HEK293T (cell line): ENCODE data around the gene PRKD2.

Source experiments
- CTCF ChIA-PET: fragments of 350-600 bp; formaldehyde crosslinking; extraction: SDS; loops from one replicate; lab custom pipeline; 2021; ENCODE audit warnings: antibody characterized with exemption, inconsistent platforms; lab: Yijun Ruan, JAX
- POLR2A ChIA-PET: fragments of 350-600 bp; formaldehyde crosslinking; extraction: SDS; loops from one replicate; lab custom pipeline; 2020; ENCODE audit warnings: antibody characterized with exemption, inconsistent platforms; lab: Yijun Ruan, JAX
- DNase-seq: peaks from one replicate; pipeline ENCODE4 v3.0.0; 2012; ENCODE audit warnings: mixed read lengths; ENCODE audit errors: extremely low spot score
- ARNT ChIP-seq: fragments of 450-650 bp; IDR thresholded peaks from 2 replicates; pipeline ENCODE4 v1.6.1; 2017; ENCODE audit warnings: mild to moderate bottlenecking
- BHLHE40 ChIP-seq: fragments of 450-650 bp; IDR thresholded peaks from 2 replicates; pipeline ENCODE4 v1.6.1; 2016; ENCODE audit warnings: mild to moderate bottlenecking, moderate library complexity, borderline replicate concordance
- CTBP1 ChIP-seq: fragments of 450-650 bp; IDR thresholded peaks from 2 replicates; pipeline ENCODE4 v1.6.1; 2016; ENCODE audit warnings: borderline replicate concordance
- ELF4 ChIP-seq: fragments of 450-650 bp; IDR thresholded peaks from 2 replicates; pipeline ENCODE4 v1.6.1; 2017; ENCODE audit warnings: antibody characterized with exemption
- FOXA1 ChIP-seq: fragments of 450-650 bp; IDR thresholded peaks from 2 replicates; pipeline ENCODE4 v1.6.1; 2016; ENCODE audit warnings: mild to moderate bottlenecking
- FOXK2 ChIP-seq: fragments of 450-650 bp; IDR thresholded peaks from 2 replicates; pipeline ENCODE4 v1.6.1; 2016; ENCODE audit warnings: mild to moderate bottlenecking
- FOXM1 ChIP-seq: fragments of 450-650 bp; IDR thresholded peaks from 2 replicates; pipeline ENCODE4 v1.6.1; 2017; ENCODE audit warnings: mild to moderate bottlenecking, borderline replicate concordance
- HDGF ChIP-seq: fragments of 450-650 bp; IDR thresholded peaks from 2 replicates; pipeline ENCODE4 v1.6.1; 2017; ENCODE audit warnings: antibody characterized with exemption, borderline replicate concordance
- L3MBTL2 ChIP-seq: fragments of 450-650 bp; conservative IDR thresholded peaks from 2 replicates; pipeline ENCODE4 v1.6.1; 2016; ENCODE audit warnings: mild to moderate bottlenecking
- LEF1 ChIP-seq: fragments of 450-650 bp; IDR thresholded peaks from 2 replicates; pipeline ENCODE4 v1.6.1; 2017; ENCODE audit warnings: mild to moderate bottlenecking, borderline replicate concordance
- NFRKB ChIP-seq: fragments of 450-650 bp; IDR thresholded peaks from 2 replicates; pipeline ENCODE4 v1.6.1; 2016; ENCODE audit warnings: mild to moderate bottlenecking, moderate library complexity
- SP1 ChIP-seq: fragments of 450-650 bp; IDR thresholded peaks from 2 replicates; pipeline ENCODE4 v1.6.1; 2017
- SUZ12 ChIP-seq: fragments of 450-650 bp; IDR thresholded peaks from 2 replicates; pipeline ENCODE4 v1.6.1; 2016; ENCODE audit warnings: mild to moderate bottlenecking
- TARDBP ChIP-seq: fragments of 450-650 bp; IDR thresholded peaks from 2 replicates; pipeline ENCODE4 v1.6.1; 2016
- ZNF384 ChIP-seq: fragments of 450-650 bp; IDR thresholded peaks from 2 replicates; pipeline ENCODE4 v1.6.1; 2016
- TF ChIP-seq, protein P1 (sequence below): fragments of 450-650 bp; IDR thresholded peaks from 2 replicates; pipeline ENCODE4 v1.6.1; 2016

The PRKD2 gene

DNA sequence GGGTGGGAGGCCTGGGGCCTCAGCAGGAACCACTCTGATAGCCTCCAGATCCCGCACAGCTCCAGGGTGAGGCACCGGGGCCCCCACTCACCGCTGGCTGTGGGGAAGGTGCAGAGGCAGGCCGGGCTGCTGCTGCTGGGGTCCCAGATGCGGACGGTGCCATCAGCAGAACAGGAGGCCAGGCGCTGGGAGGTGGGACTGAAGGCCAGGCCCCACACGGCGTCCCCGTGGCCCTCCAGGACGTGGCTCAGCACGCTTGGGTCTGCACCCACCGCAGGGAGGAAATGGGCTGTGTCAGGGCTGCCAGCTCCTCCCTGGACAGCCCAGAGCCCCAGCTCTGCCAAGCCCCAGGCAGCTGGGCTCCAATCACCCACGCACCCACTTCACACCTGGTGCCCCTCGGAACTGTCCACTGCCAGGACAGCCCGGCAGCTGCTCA is 6.1 kb upstream of the PRKD2 start:
- ChIA-PET POLR2A (interaction anchor here (0.7 kb wide), 1 partner anchor 9 kb away, joined by 3 read pairs; no protein-coding TSS in a partner anchor), CTCF (no interaction called here)
- no peak for DNase-seq
- no peak for TF ChIP-seq CTBP1
- TF ChIP-seq ZNF384 = no peak
- TF ChIP-seq SP1 = no peak
- TF ChIP-seq LEF1 = no peak
- no peak for TF ChIP-seq NFRKB
- no peak for TF ChIP-seq FOXA1
- TF ChIP-seq, protein P1, sequence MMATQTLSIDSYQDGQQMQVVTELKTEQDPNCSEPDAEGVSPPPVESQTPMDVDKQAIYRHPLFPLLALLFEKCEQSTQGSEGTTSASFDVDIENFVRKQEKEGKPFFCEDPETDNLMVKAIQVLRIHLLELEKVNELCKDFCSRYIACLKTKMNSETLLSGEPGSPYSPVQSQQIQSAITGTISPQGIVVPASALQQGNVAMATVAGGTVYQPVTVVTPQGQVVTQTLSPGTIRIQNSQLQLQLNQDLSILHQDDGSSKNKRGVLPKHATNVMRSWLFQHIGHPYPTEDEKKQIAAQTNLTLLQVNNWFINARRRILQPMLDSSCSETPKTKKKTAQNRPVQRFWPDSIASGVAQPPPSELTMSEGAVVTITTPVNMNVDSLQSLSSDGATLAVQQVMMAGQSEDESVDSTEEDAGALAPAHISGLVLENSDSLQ = no peak
- no peak for TF ChIP-seq ARNT
- no peak for TF ChIP-seq FOXK2
- TF ChIP-seq BHLHE40 = no peak

DNA sequence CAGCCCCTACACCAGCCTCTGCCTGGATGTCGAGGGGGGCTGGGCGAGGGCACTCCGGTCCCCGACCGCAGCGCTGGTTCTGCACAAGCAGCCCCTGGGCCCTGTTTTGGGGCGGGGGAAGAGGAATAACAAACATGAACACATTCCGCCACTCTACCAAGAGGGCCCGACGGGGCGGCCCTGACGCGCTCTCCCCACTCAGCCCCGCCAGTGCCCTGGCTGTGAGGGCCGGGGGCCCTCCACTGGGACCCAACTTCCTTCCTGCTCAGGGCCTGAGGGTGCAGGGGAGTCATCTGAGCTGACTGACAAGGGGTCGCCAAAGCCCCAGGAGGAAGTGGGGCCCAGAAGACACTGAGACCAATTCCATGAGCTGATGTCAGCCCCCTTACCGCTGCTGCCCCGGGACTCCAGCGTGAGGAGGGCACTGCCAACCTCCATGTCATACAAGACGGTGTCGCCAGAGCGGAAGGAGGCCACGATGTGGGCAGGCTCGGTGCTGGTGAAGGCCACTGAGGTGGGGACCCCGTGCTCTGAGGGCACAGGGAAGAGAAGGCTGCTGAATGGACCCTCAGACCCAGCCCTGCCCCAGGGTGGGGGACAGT is 5.6 kb upstream of the PRKD2 start:
- DNase-seq = no peak
- ChIA-PET POLR2A (interaction anchor here (0.7 kb wide), 1 partner anchor 8 kb away, joined by 3 read pairs; no protein-coding TSS in a partner anchor), CTCF (no interaction called here)
- TF ChIP-seq BHLHE40 (no peak), CTBP1 (no peak), SP1 (no peak), ZNF384 (no peak)

DNA sequence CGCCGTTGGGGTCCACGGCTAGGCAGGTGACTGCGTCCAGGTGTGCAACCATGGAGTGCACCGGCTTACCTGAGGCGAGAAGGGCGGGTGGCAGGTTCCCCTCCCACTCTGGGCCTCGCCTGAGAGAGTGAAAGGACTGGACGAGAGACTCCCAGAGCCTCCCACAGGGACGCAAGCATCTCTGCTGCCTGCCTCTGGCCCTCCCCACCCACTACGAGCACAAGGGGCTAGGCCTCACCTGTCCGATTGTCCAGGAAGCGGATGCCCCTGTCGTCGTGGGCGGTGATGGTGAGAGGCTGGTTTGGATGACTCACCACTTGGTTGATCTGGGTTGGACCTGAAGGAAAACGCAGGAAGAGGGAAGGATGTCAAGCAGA is 5.1 kb upstream of the PRKD2 start:
- POLR2A ChIA-PET = no interaction called here
- CTCF ChIA-PET = no interaction called here

DNA sequence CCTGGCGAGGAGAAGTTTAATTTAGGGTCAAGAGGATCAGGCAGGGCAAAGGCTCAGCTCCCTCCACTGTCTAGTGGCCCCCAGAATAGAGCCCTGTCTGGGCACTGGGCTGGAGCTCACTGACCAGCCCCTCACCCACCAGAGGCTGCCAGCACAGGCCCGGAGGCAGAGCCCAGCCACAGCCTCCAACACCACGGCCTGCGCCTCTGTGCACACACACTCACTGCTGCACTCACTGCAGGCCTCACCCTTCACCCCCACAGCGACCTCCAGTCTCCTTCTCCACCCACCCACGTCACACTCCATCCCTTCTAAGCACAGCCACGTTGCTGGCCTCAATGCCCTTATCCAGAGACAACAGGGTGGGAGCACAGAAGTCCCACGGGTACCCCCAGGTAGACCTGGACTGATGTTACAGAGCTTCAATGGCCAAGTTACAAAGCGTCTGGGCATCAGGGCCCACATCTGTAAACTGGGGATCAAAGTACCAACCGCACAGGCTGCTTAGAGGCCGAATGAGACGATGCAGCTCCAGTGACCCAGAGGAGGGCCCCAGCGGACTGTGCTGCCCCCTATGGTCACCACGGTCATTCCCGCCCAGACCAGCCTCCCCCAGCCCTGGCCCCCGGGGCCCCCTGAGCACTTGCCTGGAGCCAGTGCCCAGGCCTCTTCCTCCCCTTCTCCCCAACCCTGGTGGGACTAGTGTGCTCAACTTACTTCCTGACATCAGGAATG is 4.5 kb upstream of the PRKD2 start:
- no peak for DNase-seq
- ChIA-PET POLR2A (no interaction called here), CTCF (no interaction called here)

More for the DNA sequence above, 5.1 kb upstream of the PRKD2 start:
- no peak for DNase-seq
- no peak for TF ChIP-seq FOXK2
- TF ChIP-seq NFRKB = no peak
- no peak for TF ChIP-seq SP1
- no peak for TF ChIP-seq ARNT
- no peak for TF ChIP-seq L3MBTL2
- no peak for TF ChIP-seq HDGF
- no peak for TF ChIP-seq SUZ12
- no peak for TF ChIP-seq TARDBP
- TF ChIP-seq ELF4 = no peak
- no peak for TF ChIP-seq BHLHE40

DNA sequence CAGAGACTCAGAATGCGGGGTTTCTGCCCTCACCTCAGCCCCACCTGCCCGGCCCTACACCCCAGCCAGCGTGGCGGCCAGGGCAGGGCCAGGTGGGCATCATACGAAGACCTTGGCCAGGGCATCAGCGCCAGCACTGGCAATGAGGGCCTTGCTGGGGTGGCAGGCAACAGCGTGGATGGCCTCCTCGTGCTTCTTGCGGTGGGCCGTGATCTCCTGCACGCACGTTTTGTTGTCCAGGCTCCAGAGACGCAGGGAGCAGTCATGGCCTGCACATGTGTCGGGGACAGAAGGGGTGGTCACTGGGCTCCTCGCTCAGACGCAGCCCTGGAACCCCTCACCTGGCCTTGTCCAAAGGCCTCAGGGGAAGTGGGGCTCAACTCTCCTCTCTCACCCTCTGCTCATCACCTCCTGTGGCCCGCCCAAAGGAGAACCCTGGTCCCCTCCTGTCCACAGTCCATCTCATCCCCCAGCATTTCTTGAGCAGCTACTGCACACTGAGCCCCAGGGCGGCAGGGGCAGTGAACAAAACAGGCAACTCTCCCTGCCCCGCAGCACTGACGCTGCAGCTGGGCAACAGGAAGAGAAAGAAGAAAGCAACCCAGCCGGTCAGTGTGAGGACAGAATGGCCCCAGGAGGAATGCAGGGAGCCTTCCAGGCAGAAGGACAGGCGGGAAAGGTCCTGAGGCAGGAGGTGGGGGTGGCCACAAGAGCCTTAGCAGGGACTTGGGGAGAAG is 3.8 kb upstream of the PRKD2 start:
- ChIA-PET POLR2A (no interaction called here), CTCF (interaction anchor here (1.4 kb wide), 1 partner anchor 9 kb away, joined by 5 read pairs; no protein-coding TSS in a partner anchor)
- TF ChIP-seq ARNT (no peak), TARDBP (no peak), FOXK2 (no peak), CTBP1 (no peak), LEF1 (no peak), FOXA1 (no peak), ZNF384 (no peak), ELF4 (no peak), L3MBTL2 (no peak), BHLHE40 (no peak), NFRKB (no peak), SP1 (no peak), HDGF (no peak), FOXM1 (no peak), SUZ12 (no peak)
- TF ChIP-seq, protein P1 = no peak
- no peak for DNase-seq

More for the DNA sequence above, 4.5 kb upstream of the PRKD2 start:
- no peak for TF ChIP-seq SP1
- no peak for TF ChIP-seq ZNF384
- TF ChIP-seq HDGF = no peak
- TF ChIP-seq SUZ12 = no peak
- no peak for TF ChIP-seq TARDBP

DNA sequence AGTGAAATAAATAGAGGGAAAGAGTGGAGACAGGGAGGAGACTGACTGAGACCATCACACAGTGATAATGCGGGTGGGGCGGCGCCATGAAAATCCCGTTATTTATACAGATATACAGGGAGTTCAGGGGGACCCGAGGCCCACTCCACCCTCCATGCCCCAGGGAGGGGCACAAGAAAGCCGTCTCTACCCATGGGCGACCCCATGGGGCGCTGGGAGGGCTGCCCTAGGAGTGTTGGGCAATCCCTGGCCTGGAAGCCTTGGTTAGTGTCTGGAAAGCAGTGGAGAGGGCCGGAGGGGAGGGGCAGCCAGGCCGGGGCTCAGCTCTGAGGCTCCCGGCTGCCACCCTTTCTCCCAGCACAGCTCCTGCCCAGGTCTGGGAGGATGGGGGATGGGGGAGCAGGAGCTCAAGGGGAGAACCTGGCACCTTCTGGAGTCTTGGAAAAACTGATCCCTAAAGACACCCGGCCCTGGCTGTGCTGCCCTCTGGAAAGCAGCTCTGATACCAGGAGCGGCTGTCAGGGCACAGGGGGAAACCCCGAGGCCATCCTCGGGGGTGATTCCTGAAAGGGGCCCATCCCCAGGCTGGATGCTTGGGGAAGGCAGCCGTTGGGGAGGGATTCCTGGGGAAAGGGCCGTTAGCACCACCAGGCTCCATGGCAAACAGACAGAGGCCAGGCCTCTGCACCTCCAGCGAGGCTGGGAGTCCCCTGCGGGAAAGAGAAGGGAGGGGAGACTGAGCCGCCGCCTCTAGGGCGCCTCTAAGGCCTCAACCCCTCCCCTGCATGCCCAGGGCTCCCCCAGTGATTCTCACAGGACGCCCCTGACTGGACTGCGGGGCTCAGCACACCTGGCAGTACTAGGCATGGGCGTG is 3.0 kb upstream of the PRKD2 start:
- no peak for TF ChIP-seq ZNF384
- no peak for DNase-seq
- CTCF ChIA-PET = interaction anchor here (1.4 kb wide), 1 partner anchor 10 kb away, joined by 5 read pairs; no protein-coding TSS in a partner anchor
- POLR2A ChIA-PET = interaction anchor here (0.9 kb wide), 1 partner anchor 328 kb away, joined by 3 read pairs; no protein-coding TSS in a partner anchor
